ENCODE data around the gene FBXO36.
A peak's percentile ranks its signal among the peaks of the same experiment; 100 is the strongest.

- peak in 1 of 6 experiments; percentile 30 for TF ChIP-seq CTCF (IDR thresholded peaks at IDR 0.05)
- TF ChIP-seq POLR2A (IDR thresholded peaks at IDR 0.05), result no peak
Measured at GRCh38 chr2:229910832-229911412, 11.4 kb upstream of the FBXO36 start.

Measured in thyroid gland (tissue), 4 donors.